ENCODE results near the gene TRIM72.
"Not testable (repeated sequence)": the region's sequence is repeated elsewhere in the genome, so short reads cannot be mapped to it uniquely, and the experiment has no call there.

TRIM72 gene

DNA sequence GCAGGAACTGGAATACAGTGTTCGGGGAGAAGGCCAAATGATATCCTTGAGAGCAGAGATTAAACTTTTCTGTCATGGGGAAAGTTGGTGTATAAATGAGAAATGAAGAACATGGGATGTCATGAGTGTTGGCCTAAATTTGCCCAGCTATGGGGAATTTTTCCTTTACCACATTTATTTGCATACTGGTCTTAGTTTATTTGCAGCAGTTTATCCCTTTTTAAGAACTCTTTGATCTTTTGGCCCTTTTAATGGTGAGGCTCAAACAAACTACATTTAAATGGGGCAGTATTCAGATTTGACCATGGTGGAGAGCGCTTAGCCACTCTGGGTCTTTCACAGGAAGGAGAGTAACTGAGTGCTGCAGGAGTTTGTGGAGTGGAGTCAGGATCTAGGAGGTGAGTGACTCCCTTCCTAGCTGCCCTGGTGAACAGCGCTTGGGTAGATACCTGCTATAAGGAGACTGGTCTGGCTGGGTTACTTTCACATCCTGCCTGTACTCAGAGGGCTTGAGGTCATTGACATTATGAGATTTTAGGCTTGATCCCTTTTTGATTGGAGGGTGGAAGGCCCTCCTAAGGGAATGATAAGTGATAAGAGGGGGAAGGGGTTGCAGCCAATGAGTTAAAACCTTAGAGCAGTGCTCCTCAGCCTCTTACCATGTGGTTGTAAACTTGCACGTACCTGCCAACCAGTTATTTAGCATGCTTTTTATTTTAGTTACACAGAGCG is 22.1 kb upstream of the TRIM72 start:
- DNase-seq: no peak

- DNase-seq: no peak
Observed at GRCh38 chr16:31192856-31193642, 20.9 kb upstream of the TRIM72 start.

GRCh38 chr16:31193874-31194273 is 20.0 kb upstream of the TRIM72 start:
- DNase-seq: no peak

- no peak for DNase-seq
Observed at GRCh38 chr16:31194898-31195297, 19.0 kb upstream of the TRIM72 start.

- DNase-seq: not testable (repeated sequence)
Observed at GRCh38 chr16:31195861-31196260, 18.1 kb upstream of the TRIM72 start.

DNA sequence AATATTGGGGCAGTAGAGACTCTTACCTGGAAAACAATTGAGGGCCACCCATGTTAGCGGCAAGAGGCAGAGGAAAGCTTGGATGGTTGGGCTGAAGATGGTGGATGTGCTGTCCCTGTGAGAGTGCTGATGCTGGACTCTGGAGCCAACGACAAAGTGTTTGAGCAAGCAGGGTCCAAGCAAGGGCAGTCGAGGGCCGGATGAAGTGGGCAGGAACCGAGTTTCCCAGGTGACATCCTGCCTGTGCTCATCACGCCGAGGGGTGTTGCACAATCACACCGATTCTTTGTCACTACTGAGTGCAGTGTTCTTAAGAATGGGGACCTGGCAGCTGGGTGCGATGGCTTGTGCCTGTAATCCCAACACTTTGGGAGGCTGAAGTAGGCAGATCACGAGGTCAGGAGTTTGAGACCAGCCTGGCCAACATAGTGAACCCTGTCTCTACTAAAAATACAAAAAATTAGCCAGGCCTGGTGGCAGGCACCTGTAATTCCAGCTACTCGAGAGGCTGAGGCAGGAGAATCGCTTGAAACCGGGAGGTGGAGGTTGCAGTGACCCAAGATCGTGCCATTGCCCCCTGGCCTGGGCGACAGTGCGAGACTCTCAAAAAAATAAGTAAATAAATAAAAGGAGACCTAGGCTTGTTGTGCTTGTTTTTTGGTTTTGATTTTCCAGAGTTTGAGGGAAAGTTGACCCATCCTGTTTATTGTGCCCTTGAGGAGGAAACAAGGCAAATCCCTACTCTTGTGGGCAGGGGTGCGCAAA is 17.4 kb upstream of the TRIM72 start:
- no peak for DNase-seq

DNA sequence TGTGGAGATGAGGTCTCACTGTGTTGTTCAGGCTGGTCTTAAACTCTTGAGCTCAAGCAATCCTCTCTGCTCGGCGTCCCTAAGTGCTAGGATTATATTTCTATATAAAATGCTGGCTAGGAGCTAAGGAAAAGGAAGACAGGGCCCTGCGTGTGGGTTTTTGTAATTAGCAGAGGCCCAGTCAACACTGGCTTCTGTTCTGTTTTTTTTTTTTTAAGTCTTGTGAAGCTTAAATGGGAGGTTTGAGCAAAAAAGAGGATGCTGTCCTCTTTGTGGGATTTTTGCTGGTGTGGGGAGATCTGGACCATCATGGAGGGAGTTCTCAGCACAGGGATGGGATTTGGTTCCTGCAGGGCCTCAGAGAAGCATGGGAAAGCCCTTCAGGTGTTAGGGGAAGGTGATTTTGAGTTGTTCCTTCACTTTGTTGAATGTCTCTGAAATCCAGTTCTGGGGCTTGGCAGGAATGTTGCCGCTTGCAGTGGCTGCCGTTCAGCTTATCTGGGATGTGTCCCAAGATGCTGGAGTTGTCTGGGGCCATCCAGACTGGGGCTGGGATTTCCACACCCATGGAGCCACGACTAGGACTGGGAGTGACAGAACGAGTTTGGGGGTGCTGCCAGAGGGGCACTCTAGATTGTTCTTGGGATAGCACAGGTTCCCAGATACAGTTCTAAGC is 15.6 kb upstream of the TRIM72 start:
- DNase-seq: no peak

DNA sequence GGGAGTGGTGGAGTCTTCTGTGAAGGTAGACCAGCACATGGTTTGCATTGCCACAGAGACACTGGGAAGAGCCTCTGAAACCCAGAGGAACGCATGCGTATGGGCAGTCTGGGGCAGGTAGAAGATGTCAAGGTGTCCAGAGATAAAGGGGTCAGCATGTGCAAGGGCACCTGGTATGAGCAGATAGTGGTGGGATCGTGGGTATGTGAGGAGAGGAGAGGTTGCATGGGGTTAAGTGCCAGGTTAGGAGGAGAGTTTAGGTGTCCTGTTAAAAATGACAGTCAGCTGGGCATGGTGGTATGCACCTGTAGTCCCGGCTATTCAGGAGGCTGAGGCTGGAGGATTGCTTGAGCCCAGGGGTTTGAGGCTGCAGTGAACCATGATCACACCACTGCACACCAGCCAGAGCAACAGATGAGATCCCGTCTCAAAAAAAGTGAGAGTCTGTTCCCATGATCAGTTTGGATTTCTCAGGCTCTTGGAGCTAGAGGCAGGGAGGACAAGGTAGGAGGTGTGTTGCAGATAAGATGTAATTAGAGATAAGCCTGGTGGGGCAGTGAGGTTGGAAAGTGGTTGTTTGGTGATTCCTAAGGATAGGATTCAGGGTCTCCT is 14.4 kb upstream of the TRIM72 start:
- no peak for DNase-seq

- not testable (repeated sequence) for DNase-seq
Observed at GRCh38 chr16:31200111-31200510, 13.8 kb upstream of the TRIM72 start.

- no peak for DNase-seq
Observed at GRCh38 chr16:31200821-31201568, 12.9 kb upstream of the TRIM72 start.

DNA sequence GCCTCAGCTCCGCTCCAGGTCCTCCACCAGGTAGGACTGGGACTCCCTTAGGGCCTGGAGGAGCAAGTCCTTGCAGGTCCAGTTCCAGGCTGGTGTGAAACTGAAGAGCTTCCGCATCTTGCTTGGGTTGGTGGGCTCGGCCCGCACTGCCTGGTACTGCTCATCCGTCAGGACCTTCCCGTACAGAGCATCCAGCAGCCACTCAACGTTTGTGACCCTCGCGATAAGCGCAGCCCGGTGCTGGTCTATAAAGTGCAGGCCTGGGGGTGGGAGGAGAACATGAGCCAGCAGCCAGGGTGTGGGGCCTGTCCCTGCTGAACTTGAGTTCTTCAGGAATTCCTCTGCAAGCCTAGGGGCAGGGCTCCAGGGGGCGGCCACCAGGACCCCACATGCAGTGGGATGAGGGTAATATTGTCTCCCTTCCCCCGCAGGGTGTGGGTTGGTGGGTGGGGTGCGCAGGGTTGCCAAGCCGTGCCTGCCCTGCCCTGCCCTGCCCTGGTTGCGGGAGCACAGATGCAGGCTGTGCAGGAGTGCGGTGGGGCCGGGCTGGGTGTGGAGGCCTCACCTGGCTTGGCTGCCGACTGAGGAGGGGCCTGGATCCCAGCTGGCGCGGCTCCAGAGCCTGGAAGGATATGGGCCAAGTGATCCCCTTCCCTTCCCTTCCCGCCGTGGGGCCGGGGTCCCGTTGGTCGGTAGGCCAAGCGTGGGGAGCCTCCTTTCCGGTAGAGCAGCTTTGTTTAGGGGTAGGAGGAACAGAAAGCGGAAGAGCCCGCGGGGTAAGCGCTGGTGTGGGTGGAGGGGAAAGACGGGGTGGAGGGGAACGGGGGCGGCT is 12.1 kb upstream of the TRIM72 start:
- DNase-seq: no peak

DNA sequence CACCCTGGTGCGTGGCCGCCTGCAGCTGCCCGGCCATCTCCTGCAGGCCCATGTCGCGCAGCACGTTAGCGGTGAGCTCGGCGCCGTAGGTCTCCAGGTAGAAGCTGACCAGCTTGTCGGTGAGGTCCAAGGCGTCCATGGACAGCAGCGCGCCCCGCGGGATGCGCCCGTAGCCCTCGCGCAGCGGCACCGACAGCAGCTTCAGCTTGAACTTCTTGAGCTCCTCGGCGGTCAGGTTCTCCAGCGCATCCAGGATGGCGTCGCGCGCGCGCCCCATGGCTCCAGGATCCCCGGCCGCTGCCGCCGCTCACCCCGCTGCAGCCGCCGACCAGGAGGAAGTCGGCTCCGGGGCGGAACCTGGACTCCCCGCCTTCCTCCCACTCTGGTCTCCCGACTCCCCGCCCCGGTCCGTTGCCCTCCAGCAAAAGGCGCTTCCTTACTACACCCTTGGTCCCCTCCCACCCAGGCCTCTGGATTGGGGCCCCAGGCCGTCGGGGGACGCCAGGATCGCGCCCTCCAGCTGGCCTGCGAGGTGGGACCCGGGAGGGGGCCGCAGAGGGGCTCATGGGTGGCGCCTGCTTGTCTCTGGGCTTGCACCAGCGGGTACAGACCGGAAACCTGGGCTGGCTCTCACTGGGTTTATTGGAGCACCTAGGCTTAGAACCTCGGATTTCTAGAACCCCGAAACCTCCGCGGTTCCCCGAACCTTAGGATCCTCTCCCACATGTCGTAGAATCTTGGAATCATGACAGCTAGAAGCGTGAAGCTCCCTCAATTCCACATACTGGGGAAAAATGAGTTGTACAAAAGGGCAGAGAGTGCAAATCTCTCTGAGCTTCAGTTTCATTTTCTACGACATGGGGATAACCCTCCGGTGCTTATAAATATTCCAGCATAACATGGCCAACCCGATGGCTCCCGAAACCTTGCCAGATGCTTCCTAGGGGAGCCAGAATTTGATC is 11.2 kb upstream of the TRIM72 start, which contains the start of gene PYCARD:
TSS of gene PYCARD (minus strand) at position 347 of the 962 bp plus-strand sequence. CDS start at position 277, 70 bp downstream.
- no peak for DNase-seq

DNA sequence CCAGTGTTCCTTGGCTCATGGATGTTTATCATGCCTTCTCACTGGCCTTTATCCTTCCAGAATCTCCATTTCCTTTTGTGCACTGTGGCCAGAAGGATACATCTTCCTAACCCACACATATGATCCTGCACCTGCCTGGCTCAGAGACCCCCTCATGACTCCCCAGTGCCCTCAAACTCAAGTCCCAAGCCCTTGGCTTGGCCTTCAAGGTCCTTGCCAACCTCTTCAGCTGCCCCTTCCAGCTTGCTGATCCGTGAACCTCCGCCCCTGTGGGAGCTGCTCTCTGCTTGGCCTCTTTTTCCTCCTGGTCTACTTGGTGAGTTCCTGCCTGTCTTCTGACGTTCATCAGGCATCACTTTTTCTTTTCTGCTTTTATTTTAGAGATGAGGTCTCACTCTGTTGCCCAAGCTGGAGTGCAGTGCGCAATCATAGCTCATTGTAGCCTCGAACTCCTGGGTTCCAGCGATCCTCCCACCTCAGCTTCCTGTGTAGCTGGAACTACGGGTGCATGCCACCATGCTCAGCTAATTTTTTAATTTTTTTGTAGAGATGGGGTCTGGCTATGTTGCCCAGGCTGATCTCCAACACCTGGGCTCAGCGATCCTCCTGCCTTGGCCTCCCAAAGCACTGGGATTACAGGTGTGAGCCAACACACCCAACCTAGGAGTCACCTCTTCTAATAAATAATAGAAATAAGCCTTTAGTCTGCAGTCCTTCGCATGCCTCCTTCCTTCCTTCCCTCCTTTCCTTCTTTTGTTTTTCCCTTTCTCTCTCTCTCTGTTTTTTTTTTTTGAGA is 8.8 kb upstream of the TRIM72 start:
- DNase-seq: no peak

- no peak for DNase-seq
Observed at GRCh38 chr16:31206776-31207175, 7.1 kb upstream of the TRIM72 start.

- no peak for DNase-seq
Observed at GRCh38 chr16:31213342-31213741, 577 bp upstream of the TRIM72 start.

DNA sequence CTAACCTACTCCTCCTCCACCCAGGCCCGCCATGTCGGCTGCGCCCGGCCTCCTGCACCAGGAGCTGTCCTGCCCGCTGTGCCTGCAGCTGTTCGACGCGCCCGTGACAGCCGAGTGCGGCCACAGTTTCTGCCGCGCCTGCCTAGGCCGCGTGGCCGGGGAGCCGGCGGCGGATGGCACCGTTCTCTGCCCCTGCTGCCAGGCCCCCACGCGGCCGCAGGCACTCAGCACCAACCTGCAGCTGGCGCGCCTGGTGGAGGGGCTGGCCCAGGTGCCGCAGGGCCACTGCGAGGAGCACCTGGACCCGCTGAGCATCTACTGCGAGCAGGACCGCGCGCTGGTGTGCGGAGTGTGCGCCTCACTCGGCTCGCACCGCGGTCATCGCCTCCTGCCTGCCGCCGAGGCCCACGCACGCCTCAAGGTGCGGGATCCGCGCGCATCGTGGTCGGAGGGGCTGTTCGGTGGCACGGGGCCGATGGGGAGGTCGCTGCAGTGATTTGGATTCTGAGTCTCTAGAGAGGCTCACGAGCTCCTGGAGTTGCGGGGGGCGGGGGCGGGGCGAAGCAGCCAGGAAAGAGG is 878 bp downstream of the TRIM72 start:
- DNase-seq: peak; percentile 27

DNA sequence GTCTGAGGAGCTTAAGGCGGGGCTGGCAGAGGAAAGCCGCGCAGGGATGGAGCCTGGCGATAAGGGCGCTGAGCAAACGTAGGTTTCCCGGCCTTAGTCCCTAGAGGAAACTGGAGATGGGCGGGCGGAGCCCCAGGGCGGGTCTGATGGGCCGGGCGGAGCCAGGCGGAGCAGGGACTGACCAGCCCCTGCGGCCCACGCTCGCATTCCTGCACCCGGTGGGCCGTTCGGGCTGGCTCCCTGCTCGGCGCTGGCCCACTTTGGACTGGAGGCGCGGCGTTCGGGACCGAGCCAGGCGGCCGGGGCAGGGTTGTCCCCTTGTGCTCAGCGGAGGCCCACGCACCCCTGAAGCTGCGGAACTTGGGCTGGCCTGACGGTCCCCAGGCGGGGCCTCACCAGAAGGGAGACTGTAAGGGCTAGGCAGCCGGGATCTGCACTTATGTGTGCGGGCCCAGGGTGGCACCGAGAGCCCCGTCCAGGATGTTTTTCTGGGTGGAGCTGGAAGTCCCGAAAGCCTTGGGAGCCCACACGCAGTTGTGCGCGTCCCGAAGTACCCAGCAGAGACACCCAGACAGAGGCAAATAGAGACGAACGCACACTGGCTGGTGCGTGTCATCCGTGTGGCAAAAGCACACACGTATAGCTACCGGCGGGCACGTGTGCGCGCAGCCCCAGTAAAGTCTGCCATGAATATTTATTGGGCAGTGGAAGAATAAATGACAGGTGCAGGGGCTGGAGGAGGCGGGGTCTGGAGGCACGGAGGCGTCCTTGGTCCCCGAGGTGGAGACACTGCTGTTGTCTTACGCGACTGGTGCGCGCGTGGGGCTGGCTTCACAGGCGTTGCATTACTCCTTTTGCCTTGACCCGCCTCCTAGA is 1.6 kb downstream of the TRIM72 start:
- peak; percentile 26 for DNase-seq
